GM12801 (cell line): ENCODE measurements around the gene SRBD1.

Experiments
- TF ChIP-seq, protein P1 (sequence below): IDR thresholded peaks from one replicate; pipeline ENCODE4 v1.5.1; 2011; ENCODE audit warnings: control low read depth; ENCODE audit not compliant: insufficient read length; ENCODE audit errors: extremely low read depth

Gene SRBD1

DNA sequence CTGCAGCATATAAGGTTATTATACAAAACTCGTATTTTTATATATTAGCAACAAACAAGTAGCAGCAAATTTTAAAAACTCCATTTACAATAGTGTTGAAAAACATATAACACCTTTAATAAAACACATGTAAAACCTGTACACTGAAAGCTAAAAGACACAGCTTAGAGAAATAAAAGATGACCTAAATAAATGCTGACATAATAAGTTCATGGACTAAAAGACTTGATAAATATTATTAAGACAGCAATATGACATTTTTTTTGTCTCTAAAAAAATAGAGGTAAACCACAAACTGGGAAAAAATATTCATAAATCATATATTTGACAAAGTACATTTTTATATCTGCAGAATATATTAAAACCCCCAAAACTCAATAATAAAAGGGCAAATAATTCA is 201.4 kb downstream of the SRBD1 start:
- TF ChIP-seq, protein P1, sequence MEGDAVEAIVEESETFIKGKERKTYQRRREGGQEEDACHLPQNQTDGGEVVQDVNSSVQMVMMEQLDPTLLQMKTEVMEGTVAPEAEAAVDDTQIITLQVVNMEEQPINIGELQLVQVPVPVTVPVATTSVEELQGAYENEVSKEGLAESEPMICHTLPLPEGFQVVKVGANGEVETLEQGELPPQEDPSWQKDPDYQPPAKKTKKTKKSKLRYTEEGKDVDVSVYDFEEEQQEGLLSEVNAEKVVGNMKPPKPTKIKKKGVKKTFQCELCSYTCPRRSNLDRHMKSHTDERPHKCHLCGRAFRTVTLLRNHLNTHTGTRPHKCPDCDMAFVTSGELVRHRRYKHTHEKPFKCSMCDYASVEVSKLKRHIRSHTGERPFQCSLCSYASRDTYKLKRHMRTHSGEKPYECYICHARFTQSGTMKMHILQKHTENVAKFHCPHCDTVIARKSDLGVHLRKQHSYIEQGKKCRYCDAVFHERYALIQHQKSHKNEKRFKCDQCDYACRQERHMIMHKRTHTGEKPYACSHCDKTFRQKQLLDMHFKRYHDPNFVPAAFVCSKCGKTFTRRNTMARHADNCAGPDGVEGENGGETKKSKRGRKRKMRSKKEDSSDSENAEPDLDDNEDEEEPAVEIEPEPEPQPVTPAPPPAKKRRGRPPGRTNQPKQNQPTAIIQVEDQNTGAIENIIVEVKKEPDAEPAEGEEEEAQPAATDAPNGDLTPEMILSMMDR, result no peak

DNA sequence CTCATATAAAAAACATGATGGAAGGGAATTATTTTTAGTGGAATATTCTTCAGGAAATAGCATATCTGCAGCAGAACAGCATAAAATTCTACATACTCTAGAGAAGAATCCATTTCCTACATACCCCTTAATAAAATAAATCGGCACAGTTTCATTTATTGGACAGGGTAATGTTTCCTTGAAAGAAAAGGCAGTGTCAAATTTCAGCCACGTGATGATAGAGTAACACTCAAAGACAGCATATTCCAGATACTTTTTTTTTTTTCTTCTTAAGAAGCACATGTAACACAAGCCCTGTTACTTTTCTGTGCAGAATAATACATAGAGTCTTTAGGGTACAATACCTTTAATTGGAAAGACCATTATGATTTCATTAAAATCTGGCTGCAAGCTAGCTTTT is 204.4 kb downstream of the SRBD1 start:
- TF ChIP-seq, protein P1, result no peak

DNA sequence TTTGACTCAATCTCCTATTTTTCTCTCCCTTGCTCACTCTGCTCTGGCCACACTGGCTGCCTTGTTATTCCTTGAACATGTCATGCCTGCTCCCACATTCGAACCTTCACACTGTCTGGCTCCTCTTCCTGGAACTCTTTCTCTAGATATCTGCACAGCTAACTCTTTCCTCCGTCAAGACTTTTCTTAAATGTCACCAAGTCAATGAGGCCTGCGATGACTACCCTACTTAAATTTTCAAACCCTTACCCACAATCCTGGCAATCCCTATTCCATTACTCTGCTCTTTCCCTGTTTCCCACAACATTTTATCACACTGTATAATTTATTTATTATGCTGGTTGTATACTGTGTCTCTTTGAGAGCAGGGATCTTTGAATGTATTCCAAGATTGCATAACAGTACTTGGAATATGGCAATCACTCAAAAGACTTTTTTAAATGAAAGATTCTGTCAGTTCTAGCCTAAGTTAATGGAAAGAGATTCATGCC is 206.2 kb downstream of the SRBD1 start:
- TF ChIP-seq, protein P1, result no peak

GRCh38 chr2:45403036-45403435 is 208.0 kb downstream of the SRBD1 start:
- TF ChIP-seq, protein P1, result no peak

- TF ChIP-seq, protein P1, result no peak
These were observed 209.6 kb downstream of the SRBD1 start for GRCh38 chr2:45401431-45401922.

GRCh38 chr2:45399040-45399784 is 211.9 kb downstream of the SRBD1 start:
- TF ChIP-seq, protein P1, result no peak

DNA sequence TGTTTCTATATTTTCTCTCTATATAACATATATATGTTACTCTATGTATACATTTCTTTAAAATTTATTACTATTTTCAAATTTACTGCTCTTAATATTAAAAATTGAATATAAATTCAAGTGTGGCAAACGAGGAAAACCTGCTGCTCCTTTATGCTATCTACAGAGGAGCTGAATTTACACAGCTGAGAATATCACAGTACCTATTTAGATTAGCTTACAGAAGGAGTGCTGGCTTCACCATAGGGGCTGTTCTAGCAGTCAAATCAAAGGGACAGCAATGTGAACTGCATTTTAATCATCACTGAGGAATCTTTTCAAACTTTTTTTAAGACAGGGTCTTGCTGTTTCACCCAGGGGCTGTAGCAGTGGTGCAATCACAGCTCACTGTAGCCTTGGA is 213.8 kb downstream of the SRBD1 start:
- TF ChIP-seq, protein P1, result no peak
